B cell (primary cell): ENCODE measurements around the gene EZH1. TPM values are rescaled to one million over a fixed set of nuclear protein-coding genes. Genes with fewer than 3 reads are reported as not detected.

ENCODE experiments used
- ATAC-seq: fragments of 200-7000 bp; cut with Tn5 transposase; one replicate; pipeline ENCODE4 v1.10.0; 2021; ENCODE audit warnings: low read depth, mild to moderate bottlenecking, moderate number of reproducible peaks, moderate library complexity
- CTCF ChIA-PET: fragments of 350-600 bp; sonication (Branson Sonifier 250); formaldehyde crosslinking; loops from one replicate; lab custom pipeline; 2021; ENCODE audit warnings: antibody characterized with exemption, inconsistent platforms; lab: Charles Lee
- POLR2A ChIA-PET: fragments of 350-600 bp; sonication (Branson Sonifier 250); formaldehyde crosslinking; loops from one replicate; lab custom pipeline; 2021; ENCODE audit warnings: antibody characterized with exemption; lab: Charles Lee
- DNase-seq: peaks from one replicate; pipeline ENCODE4 v3.0.0; 2013
- H2AFZ ChIP-seq: 2 replicates; pipeline ENCODE4 v1.6.1; 2012; ENCODE audit warnings: mild to moderate bottlenecking, low read depth, low read length; ENCODE audit not compliant: insufficient read depth, poor library complexity, severe bottlenecking
- H3K27ac ChIP-seq, 2 donors: 1 replicate in 1 of 2; 2 replicates in 1 of 2; pipeline ENCODE4 v1.5.1; 2012 to 2013; ENCODE audit warnings: low read length in 2 of 2, mild to moderate bottlenecking in 2 of 2, moderate library complexity in 1 of 2
- H3K27me3 ChIP-seq, 4 experiments: fragments of 200-600 bp in 1 of 4; sonication (generic) in 1 of 4; replicated peaks in 1 of 4; 1 replicate in 2 of 4; 2 replicates in 2 of 4; pipeline versions ENCODE4 v1.6.1 to v1.7.0; 2013 to 2016; ENCODE audit warnings: low read length in 3 of 4, mild to moderate bottlenecking in 2 of 4, mixed read lengths in 1 of 4, moderate library complexity in 1 of 4; ENCODE audit not compliant: insufficient read depth in 4 of 4, control insufficient read depth in 3 of 4; ENCODE audit errors: control extremely low read depth in 1 of 4
- H3K36me3 ChIP-seq, 2 experiments: replicated peaks in 1 of 2; 1 replicate in 1 of 2; 2 replicates in 1 of 2; pipeline versions ENCODE4 v1.6.1 to v1.7.1; 2013; ENCODE audit warnings: low read length in 1 of 2; ENCODE audit not compliant: insufficient read depth in 2 of 2, control insufficient read depth in 1 of 2; ENCODE audit errors: control extremely low read depth in 1 of 2, extremely low read depth in 1 of 2
- H3K4me1 ChIP-seq, 2 donors: fragments of 200-600 bp in 1 of 2; sonication (generic) in 1 of 2; 1 replicate in 1 of 2; 2 replicates in 1 of 2; pipeline versions ENCODE4 v1.5.1 to v1.6.1; 2013 to 2017; ENCODE audit warnings: low read length in 2 of 2; ENCODE audit not compliant: control insufficient read depth in 2 of 2, insufficient read depth in 2 of 2
- H3K4me2 ChIP-seq: replicated peaks from 2 replicates; pipeline ENCODE3; 2012; ENCODE audit warnings: mild to moderate bottlenecking, low read depth, low read length; ENCODE audit not compliant: poor library complexity, severe bottlenecking
- H3K4me3 ChIP-seq, 5 experiments: fragments of 200-600 bp in 1 of 5; sonication (generic) in 1 of 5; 1 replicate in 3 of 5; 2 replicates in 2 of 5; pipeline versions ENCODE4 v1.5.1 to v1.7.0; 2011 to 2016; ENCODE audit warnings: low read length in 4 of 5, mild to moderate bottlenecking in 4 of 5, low read depth in 2 of 5, control low read depth in 1 of 5, moderate library complexity in 1 of 5; ENCODE audit not compliant: insufficient read depth in 1 of 5; ENCODE audit errors: control extremely low read depth in 1 of 5, extremely low read depth in 1 of 5
- H3K79me2 ChIP-seq: fragments of 200-600 bp; sonication (generic); one replicate; pipeline ENCODE4 v1.6.0; 2016; ENCODE audit warnings: low read length; ENCODE audit not compliant: control insufficient read depth, insufficient read depth
- H3K9ac ChIP-seq: fragments of 200-600 bp; sonication (generic); 2 replicates; pipeline ENCODE4 v1.6.1; 2017; ENCODE audit warnings: mild to moderate bottlenecking, low read length, moderate library complexity
- H3K9me3 ChIP-seq, 3 donors: one replicate each; pipeline versions ENCODE4 v1.6.1 to v1.7.1; 2013; ENCODE audit warnings: low read length in 2 of 3; ENCODE audit not compliant: control insufficient read depth in 2 of 3, insufficient read depth in 1 of 3; ENCODE audit errors: control extremely low read depth in 1 of 3
- H4K20me1 ChIP-seq: 2 replicates; pipeline ENCODE4 v1.6.0; 2012; ENCODE audit warnings: mild to moderate bottlenecking, low read length; ENCODE audit not compliant: insufficient read depth, control insufficient read depth, poor library complexity, severe bottlenecking
- H3K27ac Mint-ChIP-seq: one replicate; pipeline ENCODE4 v1.8.0; 2021; ENCODE audit warnings: mixed read lengths
- H3K27me3 Mint-ChIP-seq: one replicate; pipeline ENCODE4 v1.8.0; 2021; ENCODE audit warnings: mixed read lengths
- H3K4me1 Mint-ChIP-seq: one replicate; pipeline ENCODE4 v1.8.0; 2021; ENCODE audit warnings: mixed read lengths
- H3K4me3 Mint-ChIP-seq: one replicate; pipeline ENCODE4 v1.8.0; 2021; ENCODE audit warnings: mixed read lengths
- H3K9me3 Mint-ChIP-seq: one replicate; pipeline ENCODE4 v1.8.0; 2022; ENCODE audit warnings: mixed read lengths; ENCODE audit not compliant: insufficient read depth
- EZH2 ChIP-seq: IDR thresholded peaks from 2 replicates; pipeline ENCODE4 v1.6.1; 2012; ENCODE audit warnings: borderline replicate concordance, low read depth, mild to moderate bottlenecking, moderate library complexity, low read length; ENCODE audit not compliant: insufficient read depth, poor library complexity, severe bottlenecking
- WGBS: methylation state at CpG from one replicate; pipeline ENCODE4 v1.1.5; 2013; ENCODE audit warnings: missing lambda C conversion rate; ENCODE audit not compliant: insufficient coverage; 5-methylcytosine and 5-hydroxymethylcytosine counted together
- intact Hi-C: fragments of 100-400 bp; cut with micrococcal nuclease; formaldehyde crosslinking; loops from one replicate; pipeline ENCODE4 v1.10.0; 2022
- polyA plus RNA-seq: library from polyadenylated mRNA; depleted of rRNA; stranded (reverse); fragments of >200 nt; gene quantifications from 2 replicates; pipeline ENCODE4 v1.2.3, GENCODE V29; 2012
- total RNA-seq, 2 donors: library from RNA; stranded (reverse); fragments of 120-200 nt in 1 of 2; gene quantifications; 1 replicate in 1 of 2; 2 replicates in 1 of 2; pipeline versions ENCODE4 v1.2.3 to v1.2.4, GENCODE V29; 2013 to 2022
- TF ChIP-seq, protein P1 (sequence below): fragments of 200-600 bp; IDR thresholded peaks from one replicate; pipeline ENCODE4 v1.8.0; 2022; ENCODE audit warnings: antibody characterized with exemption, mild to moderate bottlenecking

Gene EZH1
- total and polyA plus RNA-seq, 2 donors (not counting 1 experiment from before 2014, with no cell fraction given): 115 to 169 TPM

DNA sequence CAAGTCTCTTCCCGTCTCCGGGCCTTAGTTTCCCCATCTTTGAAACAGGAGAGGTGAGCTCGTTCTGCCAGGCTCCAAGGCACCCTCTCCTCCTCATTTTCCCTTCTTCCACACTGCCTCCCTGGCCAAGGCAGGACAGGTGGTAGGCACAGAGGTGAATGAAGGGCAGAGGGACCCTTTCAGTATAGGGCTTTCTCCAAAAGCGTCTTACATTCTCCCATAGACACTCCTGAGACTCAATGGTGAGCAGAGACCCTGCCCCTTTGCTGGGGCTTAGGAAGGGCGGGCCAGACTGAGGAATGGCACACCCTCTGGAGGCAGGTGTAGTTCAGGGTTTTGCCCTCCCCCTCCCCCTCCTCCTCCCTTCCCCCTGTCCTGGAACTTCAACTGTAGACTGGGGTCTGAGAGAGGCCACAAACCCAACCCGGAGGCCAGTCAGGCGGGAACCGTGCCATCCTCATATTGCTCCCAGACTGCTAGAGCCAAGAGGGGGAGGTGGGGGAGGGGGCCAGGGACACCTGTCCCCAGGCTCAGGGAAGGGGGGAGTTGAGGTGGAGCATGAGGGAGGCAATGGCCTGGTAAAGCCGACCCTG, 70.0 kb downstream of the EZH1 start:
- 13% methylated on average over 4 of the region's 9 CpGs for WGBS
- peaks cover 26% of the 10 kb centered on the region for H4K20me1 ChIP-seq
- peak overlapping the region; percentile 99 for H3K4me2 ChIP-seq
- no peak overlapping the region for H3K9ac ChIP-seq
- H3K27me3 ChIP-seq: peaks cover 0 to 66% (median 28%) of the 10 kb centered on the region in 4 experiments
- peaks cover 65 to 76% of the 10 kb centered on the region in 2 donors for H3K4me1 ChIP-seq
- H3K4me3 ChIP-seq: peak overlapping the region in 1 of 5 experiments; percentile 18
- ATAC-seq (no peak), DNase-seq (no peak)
- H3K9me3 ChIP-seq: peaks cover 0 to 31% (median 0%) of the 10 kb centered on the region in 3 donors
- TF ChIP-seq EZH2: peak; percentile 17
- TF ChIP-seq, protein P1, sequence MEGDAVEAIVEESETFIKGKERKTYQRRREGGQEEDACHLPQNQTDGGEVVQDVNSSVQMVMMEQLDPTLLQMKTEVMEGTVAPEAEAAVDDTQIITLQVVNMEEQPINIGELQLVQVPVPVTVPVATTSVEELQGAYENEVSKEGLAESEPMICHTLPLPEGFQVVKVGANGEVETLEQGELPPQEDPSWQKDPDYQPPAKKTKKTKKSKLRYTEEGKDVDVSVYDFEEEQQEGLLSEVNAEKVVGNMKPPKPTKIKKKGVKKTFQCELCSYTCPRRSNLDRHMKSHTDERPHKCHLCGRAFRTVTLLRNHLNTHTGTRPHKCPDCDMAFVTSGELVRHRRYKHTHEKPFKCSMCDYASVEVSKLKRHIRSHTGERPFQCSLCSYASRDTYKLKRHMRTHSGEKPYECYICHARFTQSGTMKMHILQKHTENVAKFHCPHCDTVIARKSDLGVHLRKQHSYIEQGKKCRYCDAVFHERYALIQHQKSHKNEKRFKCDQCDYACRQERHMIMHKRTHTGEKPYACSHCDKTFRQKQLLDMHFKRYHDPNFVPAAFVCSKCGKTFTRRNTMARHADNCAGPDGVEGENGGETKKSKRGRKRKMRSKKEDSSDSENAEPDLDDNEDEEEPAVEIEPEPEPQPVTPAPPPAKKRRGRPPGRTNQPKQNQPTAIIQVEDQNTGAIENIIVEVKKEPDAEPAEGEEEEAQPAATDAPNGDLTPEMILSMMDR: no peak
- peak overlapping the region; percentile 71 for H3K4me3 Mint-ChIP-seq
- intact Hi-C loops: loop anchor here (5.0 to 10.0 kb wide), 4 partner anchors 108 to 480 kb away; partner anchors contain the start of genes GHDC, MLX, NAGLU and PTGES3L
- no peaks in the 10 kb centered on the region for H3K9me3 Mint-ChIP-seq
- H3K27ac Mint-ChIP-seq: no peak overlapping the region
- H3K79me2 ChIP-seq: no peaks in the 10 kb centered on the region
- H3K27me3 Mint-ChIP-seq: peaks cover 19% of the 10 kb centered on the region
- ChIA-PET CTCF (interaction anchor here (1.2 to 2.5 kb wide), 5 partner anchors 11 to 96 kb away, joined by 4 to 13 read pairs (median 5); partner anchors contain the start of genes RETREG3 and TUBG1), POLR2A (interaction anchor here (0.6 kb wide), 1 partner anchor 18 kb away, joined by 5 read pairs; no protein-coding TSS in a partner anchor)
- no peak overlapping the region for H2AFZ ChIP-seq
- H3K27ac ChIP-seq: no peak overlapping the region
- no peaks in the 10 kb centered on the region for H3K36me3 ChIP-seq
- H3K4me1 Mint-ChIP-seq: peaks cover 61% of the 10 kb centered on the region
